GM23248 (cell line): ENCODE measurements around the gene LRRC9. TPM values are rescaled to one million over a fixed set of nuclear protein-coding genes. Genes with fewer than 3 reads are reported as not detected.

Experiments
- DNase-seq: peaks from one replicate; pipeline ENCODE4 v3.0.0-alpha.2; 2015
- H2AFZ ChIP-seq: fragments of 200-600 bp; sonication (generic); 2 replicates; pipeline ENCODE4 v1.6.1; 2016; ENCODE audit warnings: antibody characterized with exemption
- H3F3A ChIP-seq: fragments of 200-600 bp; sonication (generic); 2 replicates; pipeline ENCODE4 v1.6.1; 2016; ENCODE audit warnings: mild to moderate bottlenecking, antibody characterized with exemption, mixed run types; ENCODE audit not compliant: insufficient read depth
- H3K27ac ChIP-seq: fragments of 200-600 bp; sonication (generic); 2 replicates; pipeline ENCODE4 v1.5.1; 2016; ENCODE audit warnings: mild to moderate bottlenecking
- H3K27me3 ChIP-seq: fragments of 200-600 bp; sonication (generic); replicated peaks from 2 replicates; pipeline ENCODE4 v1.6.1; 2016; ENCODE audit warnings: mild to moderate bottlenecking; ENCODE audit not compliant: insufficient read depth
- H3K36me3 ChIP-seq: fragments of 200-600 bp; sonication (generic); 2 replicates; pipeline ENCODE4 v1.6.1; 2016; ENCODE audit warnings: low read depth, mild to moderate bottlenecking
- H3K4me1 ChIP-seq: fragments of 200-600 bp; sonication (generic); 2 replicates; pipeline ENCODE4 v1.6.1; 2016; ENCODE audit warnings: mild to moderate bottlenecking; ENCODE audit not compliant: insufficient read depth
- H3K4me2 ChIP-seq: fragments of 200-600 bp; sonication (generic); one replicate; pipeline ENCODE4 v1.6.1; 2016; ENCODE audit warnings: mild to moderate bottlenecking; ENCODE audit not compliant: unreplicated experiment
- H3K4me3 ChIP-seq: fragments of 200-600 bp; sonication (generic); 2 replicates; pipeline ENCODE4 v1.5.1; 2016; ENCODE audit warnings: mild to moderate bottlenecking
- H3K79me2 ChIP-seq: fragments of 200-600 bp; sonication (generic); 2 replicates; pipeline ENCODE4 v1.6.1; 2016; ENCODE audit warnings: mild to moderate bottlenecking; ENCODE audit not compliant: insufficient read depth
- H3K9ac ChIP-seq: fragments of 200-600 bp; sonication (generic); 2 replicates; pipeline ENCODE4 v1.6.1; 2016; ENCODE audit warnings: mild to moderate bottlenecking
- H3K9me2 ChIP-seq: fragments of 200-600 bp; sonication (generic); 2 replicates; pipeline ENCODE4 v1.6.1; 2016; ENCODE audit warnings: mixed run types, mild to moderate bottlenecking, moderate library complexity; ENCODE audit not compliant: insufficient read depth
- H3K9me3 ChIP-seq: fragments of 200-600 bp; sonication (generic); one replicate; pipeline ENCODE4 v1.6.1; 2017; ENCODE audit warnings: low read depth
- H4K20me1 ChIP-seq: fragments of 200-600 bp; sonication (generic); 2 replicates; pipeline ENCODE4 v1.6.0; 2016; ENCODE audit not compliant: insufficient read depth
- EZH2 ChIP-seq: fragments of 200-600 bp; sonication (generic); IDR thresholded peaks from 2 replicates; pipeline ENCODE4 v1.6.1; 2018; ENCODE audit warnings: antibody characterized with exemption, mild to moderate bottlenecking; ENCODE audit not compliant: insufficient read depth, poor library complexity, severe bottlenecking
- EZH2phosphoT487 ChIP-seq: fragments of 200-600 bp; sonication (generic); IDR thresholded peaks from 2 replicates; pipeline ENCODE4 v1.6.1; 2018; ENCODE audit warnings: antibody characterized with exemption, moderate library complexity, mild to moderate bottlenecking, low read depth; ENCODE audit not compliant: insufficient read depth
- WGBS, 2 experiments: methylation state at CpG; one replicate each; pipeline ENCODE4 v1.1.6; 2015 to 2017; ENCODE audit warnings: low lambda C conversion rate in 2 of 2, low coverage in 1 of 2; ENCODE audit errors: missing lambda C conversion rate in 2 of 2; 5-methylcytosine and 5-hydroxymethylcytosine counted together
- in situ Hi-C: fragments of 300-500 bp; cut with MboI; formaldehyde crosslinking; loops from 2 replicates; pipeline ENCODE4 v1.15.0; 2020
- polyA plus RNA-seq: library from polyadenylated mRNA; unstranded; fragments of >200 nt; fragmentation: Nextera tagmentation; extraction: Ambion mirVana; gene quantifications from 2 replicates; pipeline ENCODE4 v1.2.1, GENCODE V29; 2016
- total RNA-seq: library from RNA; depleted of rRNA; stranded (reverse); fragments of >200 nt; shearing (Covaris generic); gene quantifications from 2 replicates; pipeline ENCODE4 v1.2.3, GENCODE V29; 2014

The LRRC9 gene
- total and polyA plus RNA-seq, 2 experiments from 2014 or later, result not detected

DNA sequence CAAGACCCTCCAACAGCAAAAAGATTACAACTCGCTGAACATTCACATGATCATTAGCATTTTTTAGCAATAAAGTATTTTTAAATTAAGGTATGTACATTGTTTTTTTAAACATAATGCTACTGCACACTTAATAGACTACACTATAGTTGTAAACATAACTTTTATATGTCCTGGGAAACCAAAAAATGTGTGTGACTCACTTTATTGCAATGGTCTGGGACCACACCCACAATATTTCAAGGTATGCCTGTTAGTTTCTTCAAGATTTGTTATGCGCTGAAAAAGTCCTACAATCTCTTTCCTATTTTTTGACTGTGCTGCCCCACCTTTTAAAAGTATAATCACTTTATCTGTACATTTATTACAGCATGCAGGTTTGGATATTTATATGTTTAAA, 141.4 kb downstream of the LRRC9 start:
- Histone ChIP-seq H3K4me3 (no peak overlapping the region), H3K9me3 (no peaks in the 10 kb centered on the region), H3K9me2 (no peaks in the 10 kb centered on the region), H4K20me1 (no peaks in the 10 kb centered on the region), H3F3A (no peaks in the 10 kb centered on the region), H3K27ac (no peak overlapping the region), H3K4me1 (peaks cover 10% of the 10 kb centered on the region), H3K27me3 (no peaks in the 10 kb centered on the region), H3K79me2 (no peaks in the 10 kb centered on the region), H2AFZ (no peak overlapping the region), H3K9ac (no peak overlapping the region), H3K4me2 (no peak overlapping the region), H3K36me3 (no peaks in the 10 kb centered on the region)
- WGBS, 2 experiments, result 84 to 91% methylated on average over 2 of the region's 2 CpGs
- TF ChIP-seq EZH2phosphoT487, result no peak
- no peak for TF ChIP-seq EZH2
- DNase-seq, result peak; percentile 29
- in situ Hi-C loops, result loop anchor here (10.0 to 25.0 kb wide), 2 partner anchors 123 to 501 kb away; no protein-coding TSS in a partner anchor

DNA sequence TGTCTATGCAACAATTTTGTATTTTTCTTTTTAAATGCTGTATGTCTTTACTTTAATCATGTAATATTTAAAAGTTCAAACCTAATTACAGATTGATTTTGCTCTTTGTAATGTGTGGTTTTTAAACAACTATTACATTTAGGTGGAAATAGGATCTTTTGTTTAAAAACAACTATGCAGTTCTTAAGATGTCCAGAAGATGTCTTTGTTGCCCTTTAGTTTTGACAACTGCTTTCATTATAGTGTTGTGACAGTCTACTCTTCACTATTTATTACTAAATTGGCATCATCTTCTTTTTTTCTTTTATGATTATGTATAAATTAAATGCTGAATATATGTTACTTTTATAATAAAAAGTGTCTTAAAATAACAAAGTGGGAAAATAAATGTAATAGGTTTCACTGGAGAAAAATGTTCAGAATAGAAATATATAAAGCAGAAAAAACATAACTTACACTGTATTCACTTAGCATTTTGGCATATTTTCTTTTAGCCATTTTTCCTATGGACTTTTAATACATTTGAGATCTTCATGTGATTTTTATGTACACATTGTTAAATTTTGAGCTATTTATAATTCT, 144.6 kb downstream of the LRRC9 start:
- TF ChIP-seq EZH2phosphoT487 (no peak), EZH2 (no peak)
- H3K9me2 ChIP-seq, result no peaks in the 10 kb centered on the region
- no peak overlapping the region for H3K4me2 ChIP-seq
- no peak overlapping the region for H3K27ac ChIP-seq
- H3K9me3 ChIP-seq, result no peaks in the 10 kb centered on the region
- H4K20me1 ChIP-seq, result no peaks in the 10 kb centered on the region
- H2AFZ ChIP-seq, result no peak overlapping the region
- in situ Hi-C loops, result loop anchor here (10.0 to 25.0 kb wide), 2 partner anchors 120 to 498 kb away; no protein-coding TSS in a partner anchor
- H3K4me3 ChIP-seq, result no peak overlapping the region
- H3K79me2 ChIP-seq, result no peaks in the 10 kb centered on the region
- H3K4me1 ChIP-seq, result peaks cover 10% of the 10 kb centered on the region
- no peak overlapping the region for H3K9ac ChIP-seq
- no peaks in the 10 kb centered on the region for H3K36me3 ChIP-seq
- no peaks in the 10 kb centered on the region for H3F3A ChIP-seq
- DNase-seq, result peak; percentile 57
- no peaks in the 10 kb centered on the region for H3K27me3 ChIP-seq

DNA sequence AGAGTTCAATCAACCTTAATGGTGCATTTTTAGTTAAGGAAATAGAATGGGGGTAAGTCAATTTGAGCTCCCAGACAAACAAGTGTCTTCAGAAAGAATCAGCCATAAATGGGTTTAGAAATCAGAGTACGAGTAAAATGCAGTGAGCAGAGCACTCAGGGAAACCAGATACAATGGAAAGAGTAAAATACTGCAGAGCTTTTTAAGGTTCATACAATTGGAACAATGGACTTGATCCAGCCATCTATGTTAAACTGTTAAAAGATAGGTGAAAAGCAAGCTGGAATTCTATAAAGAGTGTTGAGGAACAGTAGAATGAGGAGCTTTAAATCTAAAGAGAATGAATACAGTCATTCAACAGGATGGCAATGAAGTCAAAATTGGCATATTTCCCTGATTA, 147.9 kb downstream of the LRRC9 start:
- Histone ChIP-seq H3K4me2 (no peak overlapping the region), H3K27ac (no peak overlapping the region), H3K36me3 (no peaks in the 10 kb centered on the region), H3K9me2 (no peaks in the 10 kb centered on the region), H3K79me2 (no peaks in the 10 kb centered on the region), H3K27me3 (no peaks in the 10 kb centered on the region), H4K20me1 (no peaks in the 10 kb centered on the region), H3K9me3 (no peaks in the 10 kb centered on the region), H3K4me3 (no peak overlapping the region), H3K4me1 (no peaks in the 10 kb centered on the region), H3F3A (no peaks in the 10 kb centered on the region), H2AFZ (no peak overlapping the region), H3K9ac (no peak overlapping the region)
- 87 to 92% methylated on average over 1 of the region's 1 CpG for WGBS, 2 experiments
- DNase-seq, result no peak
- TF ChIP-seq EZH2, result no peak
- TF ChIP-seq EZH2phosphoT487, result no peak
- in situ Hi-C loops, result loop anchor here (10.0 to 25.0 kb wide), 2 partner anchors 117 to 494 kb away; no protein-coding TSS in a partner anchor

DNA sequence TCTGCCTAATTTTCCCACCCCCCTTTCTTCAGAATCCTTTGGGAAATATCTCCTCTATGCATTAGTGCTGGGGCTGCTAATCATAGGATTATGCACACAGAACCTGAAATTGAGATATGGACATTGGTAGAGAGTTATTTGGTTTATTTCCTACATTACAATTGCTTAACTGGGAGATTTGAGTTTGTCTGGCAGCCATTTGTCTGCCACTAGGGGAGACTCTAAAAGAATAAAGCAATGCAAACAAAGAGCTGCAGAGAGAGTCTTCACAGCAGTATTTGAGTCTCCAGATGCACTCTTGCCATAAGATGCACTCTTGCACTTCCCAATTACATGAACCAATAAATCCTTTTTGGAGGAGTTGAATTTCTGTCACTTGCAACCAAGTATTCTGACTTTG, 159.8 kb downstream of the LRRC9 start:
- Histone ChIP-seq H2AFZ (no peak overlapping the region), H3K27ac (no peak overlapping the region), H3K4me1 (no peaks in the 10 kb centered on the region; the same call in 1 of the 2 replicates), H3K27me3 (no peaks in the 10 kb centered on the region), H3K9me3 (no peaks in the 10 kb centered on the region), H3K4me2 (no peak overlapping the region), H3K4me3 (no peak overlapping the region), H4K20me1 (no peaks in the 10 kb centered on the region), H3K9ac (no peak overlapping the region), H3K9me2 (no peaks in the 10 kb centered on the region), H3K79me2 (no peaks in the 10 kb centered on the region), H3K36me3 (no peaks in the 10 kb centered on the region), H3F3A (no peaks in the 10 kb centered on the region)
- TF ChIP-seq EZH2 (no peak), EZH2phosphoT487 (no peak)
- in situ Hi-C loops, result no loop called here
- DNase-seq, result no peak

DNA sequence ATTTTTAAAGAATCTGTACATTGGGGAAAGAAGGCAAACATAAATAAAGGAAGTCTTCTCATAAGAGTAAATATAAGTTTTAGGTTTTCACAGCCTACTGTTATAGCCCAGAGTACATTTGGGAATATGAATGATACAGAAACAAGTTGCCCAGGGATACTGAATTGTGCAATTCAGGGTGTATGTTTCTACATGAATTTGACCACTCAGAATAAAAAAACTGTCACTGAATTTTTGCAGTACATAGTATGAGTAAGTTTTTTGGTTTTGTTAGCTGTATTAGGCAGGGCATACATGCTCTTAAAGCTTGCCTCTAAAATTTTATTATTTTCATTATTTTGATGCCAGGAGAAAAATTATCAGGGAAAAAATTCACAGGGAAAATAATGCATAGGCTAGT, 165.1 kb downstream of the LRRC9 start:
- Histone ChIP-seq H3K4me3 (no peak overlapping the region), H2AFZ (no peak overlapping the region), H3K27me3 (no peaks in the 10 kb centered on the region), H3K27ac (0 out of 2 replicates have a peak overlapping the region, but pooled peaks have one; percentile 1), H3K9ac (no peak overlapping the region), H3K9me3 (no peaks in the 10 kb centered on the region), H3F3A (no peaks in the 10 kb centered on the region), H3K9me2 (no peaks in the 10 kb centered on the region), H3K36me3 (no peaks in the 10 kb centered on the region), H3K4me1 (peaks cover 7% of the 10 kb centered on the region), H3K4me2 (no peak overlapping the region), H4K20me1 (no peaks in the 10 kb centered on the region), H3K79me2 (no peaks in the 10 kb centered on the region)
- DNase-seq, result peak; percentile 71
- in situ Hi-C loops, result no loop called here
- TF ChIP-seq EZH2phosphoT487 (no peak), EZH2 (no peak)
